Erythroblast (primary cell): ENCODE results near the gene LARGE1.

Experiments used
- GATA1 ChIP-seq: IDR thresholded peaks from 2 replicates; pipeline ENCODE4 v1.6.1; 2011; ENCODE audit warnings: low read depth, mild to moderate bottlenecking, control low read depth, low read length, moderate library complexity
- POLR2A ChIP-seq: IDR thresholded peaks from 2 replicates; pipeline ENCODE4 v1.6.1; 2011; ENCODE audit warnings: mild to moderate bottlenecking, low read length

GRCh38 chr22:33889748-33890147, 30.5 kb downstream of the LARGE1 start:
- TF ChIP-seq POLR2A (no peak), GATA1 (no peak)
